Neural progenitor cell (in vitro differentiated cells): ENCODE data around the gene GORAB.

Experiments used
- EZH2 ChIP-seq: fragments of 200-600 bp; sonication (generic); IDR thresholded peaks from 2 replicates; pipeline ENCODE4 v1.6.1; 2017; ENCODE audit warnings: antibody characterized with exemption, mild to moderate bottlenecking, moderate library complexity
- EZH2phosphoT487 ChIP-seq: fragments of 200-600 bp; sonication (generic); IDR thresholded peaks from 2 replicates; pipeline ENCODE4 v1.6.1; 2017; ENCODE audit warnings: antibody characterized with exemption
- TF ChIP-seq, protein P1 (sequence below): fragments of 200-600 bp; sonication (generic); IDR thresholded peaks from 2 replicates; pipeline ENCODE4 v1.5.1; 2017; ENCODE audit warnings: antibody characterized with exemption, mild to moderate bottlenecking

GRCh38 chr1:170544624-170545023 is 12.7 kb downstream of the GORAB start:
- TF ChIP-seq, protein P1, sequence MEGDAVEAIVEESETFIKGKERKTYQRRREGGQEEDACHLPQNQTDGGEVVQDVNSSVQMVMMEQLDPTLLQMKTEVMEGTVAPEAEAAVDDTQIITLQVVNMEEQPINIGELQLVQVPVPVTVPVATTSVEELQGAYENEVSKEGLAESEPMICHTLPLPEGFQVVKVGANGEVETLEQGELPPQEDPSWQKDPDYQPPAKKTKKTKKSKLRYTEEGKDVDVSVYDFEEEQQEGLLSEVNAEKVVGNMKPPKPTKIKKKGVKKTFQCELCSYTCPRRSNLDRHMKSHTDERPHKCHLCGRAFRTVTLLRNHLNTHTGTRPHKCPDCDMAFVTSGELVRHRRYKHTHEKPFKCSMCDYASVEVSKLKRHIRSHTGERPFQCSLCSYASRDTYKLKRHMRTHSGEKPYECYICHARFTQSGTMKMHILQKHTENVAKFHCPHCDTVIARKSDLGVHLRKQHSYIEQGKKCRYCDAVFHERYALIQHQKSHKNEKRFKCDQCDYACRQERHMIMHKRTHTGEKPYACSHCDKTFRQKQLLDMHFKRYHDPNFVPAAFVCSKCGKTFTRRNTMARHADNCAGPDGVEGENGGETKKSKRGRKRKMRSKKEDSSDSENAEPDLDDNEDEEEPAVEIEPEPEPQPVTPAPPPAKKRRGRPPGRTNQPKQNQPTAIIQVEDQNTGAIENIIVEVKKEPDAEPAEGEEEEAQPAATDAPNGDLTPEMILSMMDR: no peak
- TF ChIP-seq EZH2: no peak
- TF ChIP-seq EZH2phosphoT487: no peak
